Measurements from ENCODE around the gene CXorf49.
"Not testable (repeated sequence)": the region's sequence is repeated elsewhere in the genome, so short reads cannot be mapped to it uniquely, and the experiment has no call there.

The CXorf49 gene

DNA sequence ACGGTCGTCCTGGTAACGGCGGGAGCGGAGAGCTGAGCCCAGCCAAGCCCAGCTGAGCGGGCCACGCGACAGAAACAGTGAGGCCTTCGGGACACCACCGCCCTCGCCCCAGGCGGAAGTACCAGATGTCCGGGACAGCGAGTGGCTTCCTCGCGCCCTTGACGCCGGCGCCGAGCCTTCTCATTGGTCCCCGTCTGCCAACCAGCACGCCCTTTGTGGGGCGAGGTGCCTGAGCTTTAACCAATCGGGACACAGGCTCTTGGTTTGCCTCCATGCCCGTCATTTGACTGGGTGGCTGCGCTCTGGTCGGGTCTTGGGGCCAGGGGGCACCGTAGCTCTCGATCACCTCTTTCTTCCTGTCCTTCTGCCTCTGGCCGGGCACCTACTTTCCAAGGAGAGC, at the start of gene CXorf49:
CXorf49 (minus strand) TSS at position 101 of the 400 bp plus-strand sequence. CDS start 134 bp downstream, outside the sequence.
- DNase-seq = not testable (repeated sequence)

DNA sequence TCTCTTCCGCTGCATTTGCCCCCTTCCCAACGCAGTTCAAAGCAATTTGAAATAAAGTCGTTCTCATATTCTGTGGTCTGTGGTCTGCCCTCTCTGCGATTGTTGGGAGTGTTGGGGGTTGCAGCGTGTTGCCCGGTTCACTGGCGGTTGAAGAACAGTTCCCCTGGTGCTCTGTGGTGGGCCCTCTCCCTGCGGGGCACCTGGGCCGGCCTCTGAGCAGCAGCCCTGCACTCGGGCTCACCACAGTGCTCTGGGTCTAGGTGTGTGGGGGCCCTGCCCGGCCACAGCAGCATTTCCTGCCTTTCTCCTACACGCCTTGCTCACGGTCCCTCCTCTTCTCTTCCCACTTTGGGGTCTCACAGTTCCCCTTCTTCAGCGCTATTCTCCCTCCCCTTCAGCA, 49.0 kb upstream of the CXorf49 start:
- DNase-seq = not testable (repeated sequence)

DNA sequence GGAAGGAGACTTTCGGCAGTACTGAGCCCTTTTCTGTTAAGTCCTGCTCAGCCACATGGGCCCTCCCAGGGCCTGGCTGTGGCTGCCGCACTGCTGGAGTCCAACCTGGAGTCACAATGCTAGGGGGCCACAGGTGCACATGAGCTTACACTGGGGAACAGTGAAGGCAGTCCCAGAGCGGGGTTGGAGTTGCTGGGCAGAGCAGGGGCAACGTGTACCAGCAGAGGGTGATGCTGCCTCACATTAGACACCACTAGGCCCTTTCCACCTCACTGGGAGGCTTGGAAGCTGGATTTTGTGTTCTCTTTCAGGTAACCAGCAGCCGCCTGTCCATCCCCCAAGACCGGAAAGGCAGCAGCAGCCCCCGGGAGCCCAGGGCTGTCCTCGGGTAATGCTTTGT, 47.5 kb upstream of the CXorf49 start:
- DNase-seq = not testable (repeated sequence)

DNA sequence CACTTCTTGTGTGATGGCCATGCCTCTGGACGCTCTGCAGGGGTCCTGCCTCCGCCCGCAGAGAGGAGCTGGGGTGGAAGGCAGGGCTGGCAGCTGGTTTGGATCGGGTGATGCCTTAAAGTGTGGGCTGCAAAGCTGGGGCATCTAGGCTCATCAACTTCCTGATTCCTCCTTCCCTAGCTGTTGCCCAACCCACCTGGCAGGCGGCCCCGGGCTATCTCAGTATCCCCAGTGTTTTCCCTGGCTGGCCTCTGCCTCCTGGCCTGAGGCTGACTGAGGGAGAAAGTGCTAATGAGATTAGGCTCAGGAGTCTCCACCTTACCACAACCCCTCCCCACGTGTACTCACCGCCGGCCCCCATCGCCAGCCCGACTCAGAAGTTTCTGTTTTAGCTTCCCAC, 46.7 kb upstream of the CXorf49 start:
- not testable (repeated sequence) for DNase-seq

DNA sequence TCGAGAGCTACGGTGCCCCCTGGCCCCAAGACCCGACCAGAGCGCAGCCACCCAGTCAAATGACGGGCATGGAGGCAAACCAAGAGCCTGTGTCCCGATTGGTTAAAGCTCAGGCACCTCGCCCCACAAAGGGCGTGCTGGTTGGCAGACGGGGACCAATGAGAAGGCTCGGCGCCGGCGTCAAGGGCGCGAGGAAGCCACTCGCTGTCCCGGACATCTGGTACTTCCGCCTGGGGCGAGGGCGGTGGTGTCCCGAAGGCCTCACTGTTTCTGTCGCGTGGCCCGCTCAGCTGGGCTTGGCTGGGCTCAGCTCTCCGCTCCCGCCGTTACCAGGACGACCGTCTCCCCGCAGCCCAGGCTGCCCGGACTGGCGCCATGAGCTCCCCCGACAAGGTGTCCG, 45.0 kb upstream of the CXorf49 start, which contains the start of gene CXorf49B:
CXorf49B (plus strand) TSS at position 301 of the 400 bp plus-strand sequence; CDS start at position 376, 75 bp downstream.
- DNase-seq = not testable (repeated sequence)

DNA sequence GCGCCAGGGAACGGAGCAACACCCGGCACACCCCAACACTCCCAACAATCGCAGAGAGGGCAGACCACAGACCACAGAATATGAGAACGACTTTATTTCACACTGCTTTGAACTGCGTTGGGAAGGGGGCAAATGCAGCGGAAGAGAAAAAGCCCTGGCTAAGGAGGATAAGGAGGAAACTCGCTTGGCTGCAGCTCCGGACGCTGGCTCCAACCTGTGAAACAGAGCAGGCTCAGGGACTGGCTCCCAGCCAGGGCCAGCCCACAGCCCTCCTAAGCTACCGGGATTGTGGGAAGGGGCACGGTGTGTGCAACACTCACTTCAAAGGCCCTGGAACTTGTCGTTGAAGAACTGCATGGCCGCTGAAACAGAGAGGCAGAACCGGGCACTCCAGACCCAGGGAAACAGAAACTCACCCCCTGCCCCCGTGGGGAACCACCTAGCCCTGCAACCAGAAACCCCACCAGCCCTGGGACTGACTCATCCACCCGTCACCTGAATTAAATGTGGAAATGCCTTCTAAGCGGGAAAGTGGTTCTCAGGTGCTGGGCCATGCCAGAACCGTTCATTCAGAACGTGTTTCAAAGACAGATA, 42.7 kb upstream of the CXorf49 start:
- not testable (repeated sequence) for DNase-seq

DNA sequence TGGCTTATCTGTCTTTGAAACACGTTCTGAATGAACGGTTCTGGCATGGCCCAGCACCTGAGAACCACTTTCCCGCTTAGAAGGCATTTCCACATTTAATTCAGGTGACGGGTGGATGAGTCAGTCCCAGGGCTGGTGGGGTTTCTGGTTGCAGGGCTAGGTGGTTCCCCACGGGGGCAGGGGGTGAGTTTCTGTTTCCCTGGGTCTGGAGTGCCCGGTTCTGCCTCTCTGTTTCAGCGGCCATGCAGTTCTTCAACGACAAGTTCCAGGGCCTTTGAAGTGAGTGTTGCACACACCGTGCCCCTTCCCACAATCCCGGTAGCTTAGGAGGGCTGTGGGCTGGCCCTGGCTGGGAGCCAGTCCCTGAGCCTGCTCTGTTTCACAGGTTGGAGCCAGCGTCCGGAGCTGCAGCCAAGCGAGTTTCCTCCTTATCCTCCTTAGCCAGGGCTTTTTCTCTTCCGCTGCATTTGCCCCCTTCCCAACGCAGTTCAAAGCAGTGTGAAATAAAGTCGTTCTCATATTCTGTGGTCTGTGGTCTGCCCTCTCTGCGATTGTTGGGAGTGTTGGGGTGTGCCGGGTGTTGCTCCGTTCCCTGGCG, 2.3 kb upstream of the CXorf49 start:
- DNase-seq = not testable (repeated sequence)

DNA sequence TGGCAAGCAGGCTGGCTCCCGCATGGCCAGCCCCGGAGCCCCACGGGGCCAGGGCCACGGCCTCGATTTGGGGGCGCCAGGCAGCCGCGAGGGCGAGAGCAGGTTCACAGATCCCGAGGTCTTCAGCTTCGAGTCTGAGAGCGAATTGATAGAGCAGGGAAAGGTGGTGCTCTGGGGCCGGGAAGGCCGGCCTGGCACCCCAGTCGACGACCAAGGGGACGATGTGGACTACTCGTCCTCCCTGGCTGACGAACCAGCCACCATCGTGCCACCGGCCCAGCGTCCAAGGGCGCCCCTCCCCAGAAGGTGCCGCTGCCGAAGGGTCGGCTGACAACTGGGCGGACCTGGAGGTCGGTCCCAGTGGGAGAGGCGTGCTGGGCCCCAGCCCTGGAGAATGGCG, 1.1 kb upstream of the CXorf49 start:
- not testable (repeated sequence) for DNase-seq

DNA sequence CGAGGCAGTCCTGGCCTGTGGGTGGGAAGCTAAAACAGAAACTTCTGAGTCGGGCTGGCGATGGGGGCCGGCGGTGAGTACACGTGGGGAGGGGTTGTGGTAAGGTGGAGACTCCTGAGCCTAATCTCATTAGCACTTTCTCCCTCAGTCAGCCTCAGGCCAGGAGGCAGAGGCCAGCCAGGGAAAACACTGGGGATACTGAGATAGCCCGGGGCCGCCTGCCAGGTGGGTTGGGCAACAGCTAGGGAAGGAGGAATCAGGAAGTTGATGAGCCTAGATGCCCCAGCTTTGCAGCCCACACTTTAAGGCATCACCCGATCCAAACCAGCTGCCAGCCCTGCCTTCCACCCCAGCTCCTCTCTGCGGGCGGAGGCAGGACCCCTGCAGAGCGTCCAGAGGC, 1.8 kb downstream of the CXorf49 start:
- DNase-seq = not testable (repeated sequence)

DNA sequence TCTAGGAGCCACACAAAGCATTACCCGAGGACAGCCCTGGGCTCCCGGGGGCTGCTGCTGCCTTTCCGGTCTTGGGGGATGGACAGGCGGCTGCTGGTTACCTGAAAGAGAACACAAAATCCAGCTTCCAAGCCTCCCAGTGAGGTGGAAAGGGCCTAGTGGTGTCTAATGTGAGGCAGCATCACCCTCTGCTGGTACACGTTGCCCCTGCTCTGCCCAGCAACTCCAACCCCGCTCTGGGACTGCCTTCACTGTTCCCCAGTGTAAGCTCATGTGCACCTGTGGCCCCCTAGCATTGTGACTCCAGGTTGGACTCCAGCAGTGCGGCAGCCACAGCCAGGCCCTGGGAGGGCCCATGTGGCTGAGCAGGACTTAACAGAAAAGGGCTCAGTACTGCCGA, 2.5 kb downstream of the CXorf49 start:
- not testable (repeated sequence) for DNase-seq

DNA sequence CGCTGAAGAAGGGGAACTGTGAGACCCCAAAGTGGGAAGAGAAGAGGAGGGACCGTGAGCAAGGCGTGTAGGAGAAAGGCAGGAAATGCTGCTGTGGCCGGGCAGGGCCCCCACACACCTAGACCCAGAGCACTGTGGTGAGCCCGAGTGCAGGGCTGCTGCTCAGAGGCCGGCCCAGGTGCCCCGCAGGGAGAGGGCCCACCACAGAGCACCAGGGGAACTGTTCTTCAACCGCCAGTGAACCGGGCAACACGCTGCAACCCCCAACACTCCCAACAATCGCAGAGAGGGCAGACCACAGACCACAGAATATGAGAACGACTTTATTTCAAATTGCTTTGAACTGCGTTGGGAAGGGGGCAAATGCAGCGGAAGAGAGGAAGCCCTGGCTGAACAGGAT, 4.0 kb downstream of the CXorf49 start:
- not testable (repeated sequence) for DNase-seq

DNA sequence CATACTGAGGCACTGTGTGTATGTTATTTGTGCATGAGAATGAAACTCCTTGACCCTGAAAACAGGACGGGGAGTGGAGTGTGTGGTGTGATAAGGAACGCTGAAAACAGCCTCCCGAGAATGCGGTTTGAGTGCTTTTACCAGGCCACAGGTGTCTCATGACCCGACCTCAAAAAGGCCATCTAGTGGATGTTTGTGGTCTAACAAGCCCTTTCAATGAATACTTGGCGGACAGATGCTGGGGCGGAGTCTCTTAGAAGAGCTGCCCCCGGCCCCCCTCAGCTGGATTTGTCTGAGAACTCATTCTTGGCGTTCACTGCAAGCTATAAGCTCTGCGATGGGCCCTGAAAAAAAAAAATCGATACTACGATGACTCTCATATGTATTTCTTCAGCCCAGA, 15.2 kb downstream of the CXorf49 start:
- not testable (repeated sequence) for DNase-seq

DNA sequence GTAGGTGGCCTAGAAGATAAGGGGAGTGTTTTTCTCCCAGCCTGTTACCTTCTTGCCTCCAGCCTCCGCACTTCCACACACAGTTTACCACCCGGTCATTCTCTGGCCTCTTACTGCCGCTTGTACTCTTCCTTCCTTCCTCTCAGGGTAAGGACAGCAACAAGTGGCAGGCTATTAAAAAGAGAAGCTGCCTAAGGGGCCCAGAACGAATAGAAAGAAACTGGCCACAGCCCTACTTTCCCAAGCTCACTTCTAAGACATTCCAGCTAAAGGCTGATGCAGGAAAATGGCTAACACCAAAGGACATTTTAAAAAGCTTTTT, 19.1 kb downstream of the CXorf49 start:
- not testable (repeated sequence) for DNase-seq

DNA sequence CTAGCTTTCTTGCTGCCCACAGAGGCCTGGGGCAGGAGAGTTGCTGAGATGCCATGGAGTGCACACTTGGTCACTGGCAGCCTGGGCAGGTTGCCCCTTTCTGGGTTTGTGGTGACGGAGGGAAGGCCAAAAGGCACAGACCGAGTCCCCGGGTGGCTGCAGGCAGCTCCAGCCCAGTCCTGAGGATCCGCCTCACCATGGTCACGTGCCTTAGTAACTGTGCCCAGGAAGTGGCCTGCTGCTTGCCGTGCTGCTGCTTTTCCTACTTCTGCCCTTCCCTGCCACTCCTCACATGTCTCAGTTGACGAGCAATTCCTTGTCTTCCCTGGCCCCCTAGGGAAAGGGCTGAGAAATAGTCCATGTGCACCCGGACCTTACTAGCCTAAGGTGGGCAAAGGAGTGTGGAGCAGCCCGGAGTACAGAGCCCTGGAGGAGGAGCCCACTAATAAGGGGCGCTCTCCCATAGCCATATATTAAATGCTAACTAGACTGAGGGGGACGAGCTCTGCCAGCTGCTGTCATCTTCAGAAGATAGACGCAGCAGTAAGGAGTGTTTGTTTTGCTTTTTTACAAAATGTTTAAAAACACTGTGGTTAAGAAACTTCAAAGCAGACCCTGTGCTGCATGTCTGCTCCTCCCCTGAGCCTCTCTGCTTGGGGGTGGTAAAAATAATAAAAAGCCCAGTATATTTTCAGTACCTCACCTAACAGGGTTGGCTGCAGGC, 19.6 kb downstream of the CXorf49 start:
- not testable (repeated sequence) for DNase-seq

DNA sequence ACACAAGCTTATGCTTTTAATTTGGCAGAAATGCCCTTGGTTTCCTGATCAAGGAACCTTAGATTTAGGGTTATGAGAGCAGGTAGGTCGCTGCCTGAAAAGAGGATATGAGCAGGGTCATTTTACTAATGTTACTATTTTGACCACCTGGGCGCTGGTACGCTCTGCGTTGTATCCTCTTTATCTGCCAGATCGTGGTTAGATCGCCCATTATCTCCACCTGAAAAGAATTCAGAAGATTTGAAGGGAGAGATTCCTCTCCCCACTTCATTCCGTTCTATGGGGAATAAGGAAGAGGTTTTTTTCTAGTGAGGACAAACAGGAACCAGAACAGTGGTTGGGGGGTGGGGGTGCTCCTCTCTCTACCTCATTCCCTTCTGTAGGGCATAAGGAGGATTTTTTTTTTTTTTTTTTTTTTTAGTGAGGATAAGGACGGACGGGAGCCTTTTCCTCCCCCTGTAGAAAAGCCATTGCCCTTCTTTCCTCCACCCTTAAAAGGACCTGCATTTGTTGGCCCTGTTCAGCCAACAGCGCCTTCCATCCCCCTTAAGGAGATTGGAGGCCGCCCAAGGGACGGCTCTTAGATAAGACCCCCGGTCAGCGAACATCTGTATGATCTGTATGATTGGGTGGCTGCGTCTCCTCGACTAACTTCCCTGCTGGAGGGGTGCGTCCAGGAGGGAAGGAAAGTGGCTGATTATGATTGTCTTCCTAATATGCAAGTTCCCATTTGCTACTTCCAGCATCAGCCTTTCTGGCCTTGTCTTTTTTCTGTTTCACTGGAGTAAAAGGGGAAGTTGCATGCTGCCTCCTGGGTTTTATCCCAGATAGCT, 20.4 kb downstream of the CXorf49 start:
- not testable (repeated sequence) for DNase-seq

DNA sequence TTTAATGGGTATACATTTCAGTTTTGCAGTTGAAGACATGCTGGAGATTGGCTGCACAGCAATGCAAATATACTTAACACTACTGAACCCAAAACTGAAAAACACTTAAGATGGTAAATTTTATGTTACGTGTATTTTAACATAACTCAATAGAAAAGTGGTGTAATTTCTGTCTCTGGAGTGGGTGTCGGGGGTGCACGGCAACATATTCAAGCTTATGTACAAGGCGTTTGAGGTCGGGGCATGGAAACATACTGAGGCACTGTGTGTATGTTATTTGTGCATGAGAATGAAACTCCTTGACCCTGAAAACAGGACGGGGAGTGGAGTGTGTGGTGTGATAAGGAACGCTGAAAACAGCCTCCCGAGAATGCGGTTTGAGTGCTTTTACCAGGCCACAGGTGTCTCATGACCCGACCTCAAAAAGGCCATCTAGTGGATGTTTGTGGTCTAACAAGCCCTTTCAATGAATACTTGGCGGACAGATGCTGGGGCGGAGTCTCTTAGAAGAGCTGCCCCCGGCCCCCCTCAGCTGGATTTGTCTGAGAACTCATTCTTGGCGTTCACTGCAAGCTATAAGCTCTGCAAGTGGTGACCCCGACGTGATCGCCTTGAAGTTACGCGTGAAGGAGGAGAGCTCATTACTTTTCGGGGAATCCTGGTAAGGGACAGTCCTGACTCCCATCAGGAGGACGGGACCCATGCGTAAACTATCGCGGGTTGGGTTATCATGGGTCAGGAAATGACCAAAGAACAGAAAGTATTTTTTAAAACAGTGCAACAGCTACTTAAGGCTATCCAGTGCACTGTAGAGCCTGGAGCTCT, 21.2 kb downstream of the CXorf49 start:
- not testable (repeated sequence) for DNase-seq

DNA sequence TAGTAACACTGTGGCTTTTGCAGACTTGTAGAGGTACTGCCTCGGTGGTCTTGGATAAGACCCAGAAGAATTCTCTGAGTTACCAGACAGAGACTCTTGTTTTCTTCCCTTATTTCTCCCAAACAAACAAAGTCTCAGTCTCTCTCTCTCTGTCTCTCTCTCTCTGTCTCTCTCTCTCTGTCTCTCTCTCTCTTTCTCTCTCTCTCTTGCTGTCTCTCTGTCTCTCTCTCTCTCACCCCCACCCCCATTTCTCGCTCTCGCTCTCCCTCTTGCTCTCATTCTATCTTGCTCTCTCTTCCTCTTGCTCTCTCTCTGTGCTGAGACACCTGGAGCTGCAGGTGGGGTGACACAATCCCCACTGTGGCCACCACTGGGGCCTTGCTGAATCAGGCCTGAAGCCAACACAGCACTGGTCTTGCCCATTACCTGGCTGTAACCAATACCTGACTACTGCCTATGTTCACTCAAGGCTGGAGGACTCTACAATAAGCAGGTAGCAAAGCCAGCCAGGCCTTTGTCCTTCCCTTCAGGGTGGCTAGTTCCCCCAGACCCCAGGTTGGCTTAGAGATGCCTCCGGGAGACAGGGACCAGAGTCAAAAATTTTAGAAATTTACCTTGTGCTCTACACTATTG, 38.4 kb downstream of the CXorf49 start:
- no peak for DNase-seq

DNA sequence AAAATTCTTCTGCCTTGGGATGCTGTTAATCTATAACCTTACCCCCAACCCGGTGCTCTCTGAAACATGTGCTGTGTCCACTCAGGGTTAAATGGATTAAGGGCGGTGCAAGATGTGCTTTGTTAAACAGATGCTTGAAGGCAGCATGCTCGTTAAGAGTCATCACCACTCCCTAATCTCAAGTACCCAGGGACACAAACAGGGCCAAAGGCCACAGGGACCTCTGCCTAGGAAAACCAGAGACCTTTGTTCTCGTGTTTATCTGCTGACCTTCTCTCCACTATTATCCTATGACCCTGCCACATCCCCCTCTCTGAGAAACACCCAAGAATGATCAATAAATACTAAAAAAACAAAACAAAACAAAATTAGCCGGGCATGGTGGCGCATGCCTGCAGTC, 40.9 kb downstream of the CXorf49 start:
- not testable (repeated sequence) for DNase-seq

DNA sequence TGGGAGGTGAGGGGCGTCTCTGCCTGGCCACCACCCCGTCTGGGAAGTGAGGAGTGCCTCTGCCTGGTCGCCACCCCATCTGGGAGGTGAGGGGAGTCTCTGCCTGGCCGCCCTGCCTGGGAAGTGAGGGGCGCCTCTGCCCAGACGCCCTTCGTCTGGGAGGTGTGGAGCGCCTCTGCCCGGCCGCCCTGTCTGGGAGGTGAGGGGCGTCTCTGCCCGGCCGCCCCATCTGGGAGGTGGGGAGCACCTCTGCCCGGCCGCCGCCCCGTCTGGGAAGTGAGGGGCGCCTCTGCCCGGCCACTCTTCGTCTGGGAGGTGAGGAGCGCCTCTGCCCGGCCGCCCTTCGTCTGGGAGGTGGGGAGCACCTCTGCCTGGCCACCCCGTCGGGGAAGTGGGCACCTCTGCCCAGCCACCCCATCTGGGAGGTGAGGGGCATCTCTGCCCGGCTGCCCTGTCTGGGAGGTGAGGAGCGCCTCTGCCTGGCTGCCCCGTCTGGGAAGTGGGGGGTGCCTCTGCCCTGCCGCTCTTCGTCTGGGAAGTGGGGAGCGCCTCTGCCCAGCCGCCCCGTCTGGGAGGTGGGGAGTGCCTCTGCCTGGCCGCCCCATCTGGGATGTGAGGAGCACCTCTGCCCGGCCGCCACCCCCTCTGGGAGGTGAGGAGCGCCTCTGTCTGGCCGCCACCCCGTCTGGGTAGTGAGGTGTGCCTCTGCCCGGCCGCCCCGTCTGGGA, 41.9 kb downstream of the CXorf49 start:
- not testable (repeated sequence) for DNase-seq

DNA sequence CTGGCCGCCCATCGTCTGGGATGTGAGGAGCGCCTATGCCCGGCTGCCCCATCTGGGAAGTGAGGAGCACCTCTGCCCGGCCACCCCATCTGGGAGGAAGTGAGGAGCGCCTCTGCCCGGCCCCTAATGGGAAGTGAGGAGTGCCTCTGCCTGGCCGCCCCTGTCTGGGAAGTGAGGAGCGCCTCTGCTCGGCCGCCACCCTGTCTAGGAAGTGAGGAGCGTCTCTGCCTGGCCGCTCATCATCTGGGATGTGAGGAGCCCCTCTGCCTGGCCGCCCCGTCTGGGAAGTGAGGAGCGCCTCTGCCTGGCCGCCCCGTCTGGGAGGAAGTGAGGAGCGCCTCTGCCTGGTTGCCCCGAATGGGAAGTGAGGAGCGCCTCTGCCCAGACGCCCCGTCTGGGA, 42.4 kb downstream of the CXorf49 start:
- DNase-seq = not testable (repeated sequence)

DNA sequence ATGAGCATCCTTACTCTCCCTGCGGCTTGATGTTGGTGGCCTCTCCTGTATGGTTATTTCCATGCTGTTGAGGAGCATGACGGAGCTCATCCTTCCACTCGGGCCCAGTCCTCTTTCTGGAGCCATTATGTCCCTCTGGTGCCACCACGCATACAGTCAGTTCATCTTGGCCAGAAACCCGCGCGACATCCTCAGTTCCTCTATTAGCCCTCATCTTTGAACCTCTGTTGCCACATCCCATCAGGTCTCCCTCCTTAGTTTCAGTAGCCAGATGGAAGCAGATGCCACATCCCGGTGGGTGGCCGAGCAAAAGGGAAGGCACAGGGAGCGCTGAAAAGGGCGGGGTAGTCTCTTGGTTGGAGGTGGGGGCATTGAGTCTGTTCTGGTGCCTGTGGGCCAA, 46.1 kb downstream of the CXorf49 start:
- no peak for DNase-seq
